SK-N-SH treated with all-trans-retinoic acid at 6 μM for 48 hours (cell line): ENCODE results near the gene TGFBR3.

Experiments used
- ATAC-seq: fragments of 200-7000 bp; cut with Tn5 transposase; 3 replicates; pipeline ENCODE4 v1.9.1; 2020; ENCODE audit warnings: mild to moderate bottlenecking, moderate library complexity
- ARNTL ChIP-seq: fragments of 450-650 bp; formaldehyde crosslinking; IDR thresholded peaks from 2 replicates; pipeline ENCODE4 v1.5.0; 2020; ENCODE audit warnings: low read depth, mild to moderate bottlenecking, moderate library complexity, borderline replicate concordance
- BACH2 ChIP-seq: fragments of 250-450 bp; sonication (Bioruptor Pico); IDR thresholded peaks from 2 replicates; pipeline ENCODE4 v1.9.0; 2021; ENCODE audit warnings: mild to moderate bottlenecking, borderline replicate concordance
- CSDC2 ChIP-seq: fragments of 250-450 bp; sonication (Bioruptor Pico); IDR thresholded peaks from 2 replicates; pipeline ENCODE4 v1.5.0; 2020; ENCODE audit warnings: mild to moderate bottlenecking, moderate library complexity
- ESRRG ChIP-seq: fragments of 250-450 bp; sonication (Bioruptor Pico); IDR thresholded peaks from 2 replicates; pipeline ENCODE4 v1.6.1; 2021; ENCODE audit warnings: mild to moderate bottlenecking
- ISL1 ChIP-seq: fragments of 250-450 bp; sonication (Bioruptor Pico); IDR thresholded peaks from 2 replicates; pipeline ENCODE4 v2.1.2; 2022; ENCODE audit warnings: mild to moderate bottlenecking, moderate library complexity
- OSR1 ChIP-seq: fragments of 250-450 bp; sonication (Bioruptor Pico); IDR thresholded peaks from 2 replicates; pipeline ENCODE4 v1.8.0; 2022; ENCODE audit warnings: moderate library complexity, mild to moderate bottlenecking, inconsistent platforms
- PATZ1 ChIP-seq: fragments of 250-450 bp; sonication (Bioruptor Pico); IDR thresholded peaks from 2 replicates; pipeline ENCODE4 v1.8.0; 2020; ENCODE audit warnings: mild to moderate bottlenecking, moderate library complexity, borderline replicate concordance
- POU6F1 ChIP-seq: fragments of 250-450 bp; sonication (Bioruptor Pico); IDR thresholded peaks from 2 replicates; pipeline ENCODE4 v1.8.0; 2021; ENCODE audit warnings: low read depth, mild to moderate bottlenecking, moderate library complexity, borderline replicate concordance
- PPARA ChIP-seq: fragments of 250-450 bp; sonication (Bioruptor Pico); IDR thresholded peaks from 2 replicates; pipeline ENCODE4 v1.5.0; 2020; ENCODE audit warnings: mild to moderate bottlenecking, borderline replicate concordance
- RARB ChIP-seq: fragments of 250-450 bp; sonication (Bioruptor Pico); IDR thresholded peaks from 2 replicates; pipeline ENCODE4 v1.8.0; 2021; ENCODE audit warnings: mild to moderate bottlenecking, moderate library complexity
- SNAI2 ChIP-seq: fragments of 250-450 bp; sonication (Bioruptor Pico); IDR thresholded peaks from 2 replicates; pipeline ENCODE4 v1.5.0; 2020; ENCODE audit warnings: mild to moderate bottlenecking, moderate library complexity
- TCF4 ChIP-seq: fragments of 250-450 bp; sonication (Bioruptor Pico); IDR thresholded peaks from 2 replicates; pipeline ENCODE4 v1.8.0; 2021; ENCODE audit warnings: mild to moderate bottlenecking, moderate library complexity, borderline replicate concordance
- ZC3H10 ChIP-seq: fragments of 250-450 bp; sonication (Bioruptor Pico); IDR thresholded peaks from 2 replicates; pipeline ENCODE4 v1.5.1; 2021; ENCODE audit warnings: mild to moderate bottlenecking, moderate library complexity
- ZFP3 ChIP-seq: fragments of 250-450 bp; sonication (Bioruptor Pico); IDR thresholded peaks from 2 replicates; pipeline ENCODE4 v1.5.0; 2020; ENCODE audit warnings: mild to moderate bottlenecking, moderate library complexity
- ZFP30 ChIP-seq: fragments of 450-650 bp; formaldehyde crosslinking; IDR thresholded peaks from 2 replicates; pipeline ENCODE4 v1.5.0; 2022; ENCODE audit warnings: mild to moderate bottlenecking, moderate library complexity
- ZNF565 ChIP-seq: fragments of 450-650 bp; formaldehyde crosslinking; conservative IDR thresholded peaks from 2 replicates; pipeline ENCODE4 v1.5.0; 2020; ENCODE audit warnings: low read depth, mild to moderate bottlenecking, moderate library complexity
- ZNF70 ChIP-seq: fragments of 450-650 bp; formaldehyde crosslinking; IDR thresholded peaks from 2 replicates; pipeline ENCODE4 v1.5.0; 2020; ENCODE audit warnings: mild to moderate bottlenecking, moderate library complexity
- ZNF8 ChIP-seq: fragments of 450-650 bp; formaldehyde crosslinking; IDR thresholded peaks from 2 replicates; pipeline ENCODE4 v1.5.0; 2020; ENCODE audit warnings: mild to moderate bottlenecking, moderate library complexity
- TF ChIP-seq, protein P1 (sequence below): fragments of 250-450 bp; sonication (Bioruptor Pico); IDR thresholded peaks from 2 replicates; pipeline ENCODE4 v1.5.0; 2020; ENCODE audit warnings: mild to moderate bottlenecking, moderate library complexity
- TF ChIP-seq, protein P2 (sequence below): fragments of 250-450 bp; sonication (Bioruptor Pico); IDR thresholded peaks from 2 replicates; pipeline ENCODE4 v1.5.1; 2021; ENCODE audit warnings: mild to moderate bottlenecking, moderate library complexity
- TF ChIP-seq, protein P3 (sequence below): fragments of 250-450 bp; sonication (Bioruptor Pico); IDR thresholded peaks from 2 replicates; pipeline ENCODE4 v1.5.1; 2020; ENCODE audit warnings: low read depth, mild to moderate bottlenecking, moderate library complexity

TGFBR3 gene

GRCh38 chr1:91716339-91716738, 169.6 kb downstream of the TGFBR3 start (continued):
- TF ChIP-seq, protein P1, sequence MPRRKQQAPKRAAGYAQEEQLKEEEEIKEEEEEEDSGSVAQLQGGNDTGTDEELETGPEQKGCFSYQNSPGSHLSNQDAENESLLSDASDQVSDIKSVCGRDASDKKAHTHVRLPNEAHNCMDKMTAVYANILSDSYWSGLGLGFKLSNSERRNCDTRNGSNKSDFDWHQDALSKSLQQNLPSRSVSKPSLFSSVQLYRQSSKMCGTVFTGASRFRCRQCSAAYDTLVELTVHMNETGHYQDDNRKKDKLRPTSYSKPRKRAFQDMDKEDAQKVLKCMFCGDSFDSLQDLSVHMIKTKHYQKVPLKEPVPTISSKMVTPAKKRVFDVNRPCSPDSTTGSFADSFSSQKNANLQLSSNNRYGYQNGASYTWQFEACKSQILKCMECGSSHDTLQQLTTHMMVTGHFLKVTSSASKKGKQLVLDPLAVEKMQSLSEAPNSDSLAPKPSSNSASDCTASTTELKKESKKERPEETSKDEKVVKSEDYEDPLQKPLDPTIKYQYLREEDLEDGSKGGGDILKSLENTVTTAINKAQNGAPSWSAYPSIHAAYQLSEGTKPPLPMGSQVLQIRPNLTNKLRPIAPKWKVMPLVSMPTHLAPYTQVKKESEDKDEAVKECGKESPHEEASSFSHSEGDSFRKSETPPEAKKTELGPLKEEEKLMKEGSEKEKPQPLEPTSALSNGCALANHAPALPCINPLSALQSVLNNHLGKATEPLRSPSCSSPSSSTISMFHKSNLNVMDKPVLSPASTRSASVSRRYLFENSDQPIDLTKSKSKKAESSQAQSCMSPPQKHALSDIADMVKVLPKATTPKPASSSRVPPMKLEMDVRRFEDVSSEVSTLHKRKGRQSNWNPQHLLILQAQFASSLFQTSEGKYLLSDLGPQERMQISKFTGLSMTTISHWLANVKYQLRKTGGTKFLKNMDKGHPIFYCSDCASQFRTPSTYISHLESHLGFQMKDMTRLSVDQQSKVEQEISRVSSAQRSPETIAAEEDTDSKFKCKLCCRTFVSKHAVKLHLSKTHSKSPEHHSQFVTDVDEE (CRISPR knock-in tag) = no peak
- TF ChIP-seq ESRRG (CRISPR knock-in tag) (no peak), POU6F1 (no peak), BACH2 (CRISPR knock-in tag) (no peak), PPARA (CRISPR knock-in tag) (no peak), PATZ1 (no peak), CSDC2 (CRISPR knock-in tag) (no peak), ISL1 (CRISPR knock-in tag) (no peak), ARNTL (CRISPR knock-in tag) (no peak)
- TF ChIP-seq, all 23 proteins: peak for 0

DNA sequence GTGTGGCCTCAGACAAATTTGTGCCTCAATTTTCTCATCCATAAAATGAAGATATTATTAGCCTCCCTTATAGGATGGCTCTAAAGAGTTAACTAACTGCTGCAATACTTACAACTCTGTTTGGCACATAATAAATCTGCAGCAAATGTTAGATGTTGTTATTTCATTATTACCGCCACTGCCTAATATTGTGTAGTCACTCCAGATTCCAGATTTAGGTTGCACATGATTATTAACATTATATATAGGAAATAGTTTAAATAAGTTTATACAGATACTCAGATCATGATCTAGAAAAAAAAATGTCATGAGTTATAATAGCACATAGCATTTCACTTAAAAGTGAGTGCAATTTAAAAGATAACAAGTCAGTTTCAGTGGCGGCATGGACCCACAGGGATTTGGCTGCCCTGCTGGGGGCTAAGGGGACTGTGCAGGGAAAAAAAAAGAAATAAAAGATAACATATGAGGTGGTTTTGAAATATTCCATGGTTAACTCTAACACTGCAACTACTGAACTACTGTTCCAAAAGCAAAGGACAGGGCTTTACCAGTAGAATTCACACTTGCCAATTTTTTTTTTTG, 170.4 kb downstream of the TGFBR3 start:
- no peak for ATAC-seq
- no peak for TF ChIP-seq ZC3H10 (CRISPR knock-in tag)
- TF ChIP-seq, protein P2, sequence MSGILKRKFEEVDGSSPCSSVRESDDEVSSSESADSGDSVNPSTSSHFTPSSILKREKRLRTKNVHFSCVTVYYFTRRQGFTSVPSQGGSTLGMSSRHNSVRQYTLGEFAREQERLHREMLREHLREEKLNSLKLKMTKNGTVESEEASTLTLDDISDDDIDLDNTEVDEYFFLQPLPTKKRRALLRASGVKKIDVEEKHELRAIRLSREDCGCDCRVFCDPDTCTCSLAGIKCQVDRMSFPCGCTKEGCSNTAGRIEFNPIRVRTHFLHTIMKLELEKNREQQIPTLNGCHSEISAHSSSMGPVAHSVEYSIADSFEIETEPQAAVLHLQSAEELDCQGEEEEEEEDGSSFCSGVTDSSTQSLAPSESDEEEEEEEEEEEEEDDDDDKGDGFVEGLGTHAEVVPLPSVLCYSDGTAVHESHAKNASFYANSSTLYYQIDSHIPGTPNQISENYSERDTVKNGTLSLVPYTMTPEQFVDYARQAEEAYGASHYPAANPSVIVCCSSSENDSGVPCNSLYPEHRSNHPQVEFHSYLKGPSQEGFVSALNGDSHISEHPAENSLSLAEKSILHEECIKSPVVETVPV = no peak
- no peak for TF ChIP-seq ZNF565 (CRISPR knock-in tag)
- no peak for TF ChIP-seq BACH2 (CRISPR knock-in tag)
- TF ChIP-seq, protein P3, sequence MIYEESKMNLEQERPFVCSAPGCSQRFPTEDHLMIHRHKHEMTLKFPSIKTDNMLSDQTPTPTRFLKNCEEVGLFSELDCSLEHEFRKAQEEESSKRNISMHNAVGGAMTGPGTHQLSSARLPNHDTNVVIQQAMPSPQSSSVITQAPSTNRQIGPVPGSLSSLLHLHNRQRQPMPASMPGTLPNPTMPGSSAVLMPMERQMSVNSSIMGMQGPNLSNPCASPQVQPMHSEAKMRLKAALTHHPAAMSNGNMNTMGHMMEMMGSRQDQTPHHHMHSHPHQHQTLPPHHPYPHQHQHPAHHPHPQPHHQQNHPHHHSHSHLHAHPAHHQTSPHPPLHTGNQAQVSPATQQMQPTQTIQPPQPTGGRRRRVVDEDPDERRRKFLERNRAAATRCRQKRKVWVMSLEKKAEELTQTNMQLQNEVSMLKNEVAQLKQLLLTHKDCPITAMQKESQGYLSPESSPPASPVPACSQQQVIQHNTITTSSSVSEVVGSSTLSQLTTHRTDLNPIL = no peak
- no peak for TF ChIP-seq PATZ1
- no peak for TF ChIP-seq ISL1 (CRISPR knock-in tag)
- TF ChIP-seq PPARA (CRISPR knock-in tag) = no peak
- TF ChIP-seq CSDC2 (CRISPR knock-in tag) = no peak
- TF ChIP-seq ZFP30 = no peak
- TF ChIP-seq SNAI2 (CRISPR knock-in tag) = no peak
- TF ChIP-seq ZFP3 (CRISPR knock-in tag) = no peak
- TF ChIP-seq ZNF8 (CRISPR knock-in tag) = no peak
- TF ChIP-seq TCF4 (CRISPR knock-in tag) = no peak
- TF ChIP-seq OSR1 (CRISPR knock-in tag) = no peak
- no peak for TF ChIP-seq ZNF70
- no peak for TF ChIP-seq ARNTL (CRISPR knock-in tag)
- no peak for TF ChIP-seq RARB (CRISPR knock-in tag)
